ENCODE data around the gene ZBTB37.
"Not testable (repeated sequence)": the region's sequence is repeated elsewhere in the genome, so short reads cannot be mapped to it uniquely, and the experiment has no call there.

Gene ZBTB37

GRCh38 chr1:173914366-173914871, 46.2 kb downstream of the ZBTB37 start:
- DNase-seq = peak; percentile 81

GRCh38 chr1:173915596-173915995, 47.4 kb downstream of the ZBTB37 start:
- DNase-seq = no peak

- no peak for DNase-seq
These were observed 48.5 kb downstream of the ZBTB37 start for GRCh38 chr1:173916667-173917066.

GRCh38 chr1:173917149-173917548, 49.0 kb downstream of the ZBTB37 start, which contains the start of gene SERPINC1:
Gene SERPINC1, minus strand, starts transcription at chr1:173917327. Its CDS starts 68 bp downstream, at chr1:173917259.
- DNase-seq = no peak

GRCh38 chr1:173917635-173918493, 49.7 kb downstream of the ZBTB37 start:
- DNase-seq = no peak

- no peak for DNase-seq
These were observed 52.7 kb downstream of the ZBTB37 start for GRCh38 chr1:173920861-173921260.

GRCh38 chr1:173925306-173926242, 57.4 kb downstream of the ZBTB37 start:
- DNase-seq = no peak

GRCh38 chr1:173930541-173930940, 62.4 kb downstream of the ZBTB37 start:
- DNase-seq = not testable (repeated sequence)

- no peak for DNase-seq
These were observed 66.3 kb downstream of the ZBTB37 start for GRCh38 chr1:173934440-173934839.

- no peak for DNase-seq
These were observed 68.9 kb downstream of the ZBTB37 start for GRCh38 chr1:173937062-173937461.

- no peak for DNase-seq
These were observed 78.3 kb downstream of the ZBTB37 start for GRCh38 chr1:173946380-173946921.

GRCh38 chr1:173948594-173948993, 80.4 kb downstream of the ZBTB37 start:
- DNase-seq = no peak
